ENCODE results near the gene CLSTN1. TPM values are rescaled to one million over a fixed set of nuclear protein-coding genes. Genes with fewer than 3 reads are reported as not detected.

CLSTN1 gene
- total and polyA plus RNA-seq, 11 donors = 37.6 to 79.4 (median 61.2) TPM

- Histone ChIP-seq H3K27me3 (no peaks in the 10 kb centered on the region), H3K4me3 (no peak overlapping the region), H3K9me3 (no peaks in the 10 kb centered on the region), H3K36me3 (peaks cover 0 to 14% (median 0%) of the 10 kb centered on the region in 9 donors), H3K4me1 (peaks cover 0 to 46% (median 0%) of the 10 kb centered on the region in 12 donors), H3K27ac (no peak overlapping the region)
- no peak for ATAC-seq
- intact Hi-C loops (cut with DNase I) = loop anchor here in 1 of 10 donors (5.0 kb wide), 1 partner anchor 164 kb away; no protein-coding TSS in a partner anchor
- TF ChIP-seq CTCF (IDR thresholded peaks at IDR 0.05) (no peak), POLR2A (IDR thresholded peaks at IDR 0.05) (no peak)
- 84 to 94% (median 91%) methylated on average over 5 of the region's 5 CpGs for WGBS, 4 donors
- no peak for DNase-seq
Observed at GRCh38 chr1:9703165-9703509, 120.6 kb downstream of the CLSTN1 start.

- peaks cover 0 to 19% (median 0%) of the 10 kb centered on the region in 9 donors for H3K36me3 ChIP-seq
- intact Hi-C loops (cut with DNase I) = loop anchor here in 1 of 10 donors (5.0 kb wide), 1 partner anchor 166 kb away; no protein-coding TSS in a partner anchor
- ATAC-seq (no peak), DNase-seq (no peak)
- TF ChIP-seq CTCF (IDR thresholded peaks at IDR 0.05) (no peak), POLR2A (IDR thresholded peaks at IDR 0.05) (no peak)
- no peaks in the 10 kb centered on the region for H3K27me3 ChIP-seq
- WGBS, 4 donors = 87 to 94% (median 93%) methylated on average over 4 of the region's 4 CpGs
- peaks cover 0 to 46% (median 0%) of the 10 kb centered on the region in 12 donors for H3K4me1 ChIP-seq
- H3K4me3 ChIP-seq = no peak overlapping the region
- no peak overlapping the region for H3K27ac ChIP-seq
- H3K9me3 ChIP-seq = no peaks in the 10 kb centered on the region
Observed at GRCh38 chr1:9701665-9702064, 122.1 kb downstream of the CLSTN1 start.

- intact Hi-C loops (cut with DNase I) = loop anchor here in 1 of 10 donors (5.0 kb wide), 1 partner anchor 167 kb away; no protein-coding TSS in a partner anchor
- WGBS, 4 donors = 87 to 93% (median 90%) methylated on average over 12 of the region's 12 CpGs
- Histone ChIP-seq H3K9me3 (no peaks in the 10 kb centered on the region), H3K4me1 (peaks cover 0 to 34% (median 0%) of the 10 kb centered on the region in 12 donors), H3K27ac (no peak overlapping the region), H3K4me3 (no peak overlapping the region), H3K27me3 (no peaks in the 10 kb centered on the region), H3K36me3 (peaks cover 0 to 19% (median 0%) of the 10 kb centered on the region in 9 donors)
- ATAC-seq = no peak
- TF ChIP-seq CTCF (IDR thresholded peaks at IDR 0.05) (no peak), POLR2A (IDR thresholded peaks at IDR 0.05) (no peak)
- DNase-seq = no peak
Observed at GRCh38 chr1:9700340-9700739, 123.4 kb downstream of the CLSTN1 start.

- intact Hi-C loops (cut with DNase I) = no loop called here
- Histone ChIP-seq H3K27me3 (no peaks in the 10 kb centered on the region), H3K27ac (no peak overlapping the region), H3K4me3 (no peak overlapping the region), H3K4me1 (peaks cover 0 to 24% (median 0%) of the 10 kb centered on the region in 12 donors), H3K9me3 (no peaks in the 10 kb centered on the region), H3K36me3 (peaks cover 0 to 23% (median 0%) of the 10 kb centered on the region in 9 donors)
- TF ChIP-seq POLR2A (IDR thresholded peaks at IDR 0.05) = no peak
- TF ChIP-seq CTCF (IDR thresholded peaks at IDR 0.05) = no peak
- ATAC-seq (no peak), DNase-seq (no peak)
- 92 to 95% (median 94%) methylated on average over 7 of the region's 7 CpGs for WGBS, 4 donors
Observed at GRCh38 chr1:9699361-9699760, 124.4 kb downstream of the CLSTN1 start.
